Measurements from ENCODE around the gene FAM9A. TPM values are rescaled to one million over a fixed set of nuclear protein-coding genes. Genes with fewer than 3 reads are reported as not detected.
"Not testable (repeated sequence)": the region's sequence is repeated elsewhere in the genome, so short reads cannot be mapped to it uniquely, and the experiment has no call there.

The FAM9A gene
- total RNA-seq, 3 donors from 2014 or later, result not detected

GRCh38 chrX:8782595-8782994 is 18.6 kb downstream of the FAM9A start:
- no peak for TF ChIP-seq CTCF (IDR thresholded peaks at IDR 0.05)
- H3K4me1 ChIP-seq (ENCODE audit: low read depth), result no peaks in the 10 kb centered on the region

GRCh38 chrX:8781921-8782320 is 19.3 kb downstream of the FAM9A start:
- H3K4me3 ChIP-seq; intact Hi-C loops (cut with DNase I, micrococcal nuclease); H3K4me1 ChIP-seq (ENCODE audit: low read depth); DNase-seq; H3K36me3 ChIP-seq (ENCODE audit: low read depth); ATAC-seq; H3K9me3 ChIP-seq: not testable (repeated sequence)

More at GRCh38 chrX:8782595-8782994, 18.6 kb downstream of the FAM9A start:
- ATAC-seq, result no peak
- no peaks in the 10 kb centered on the region for H3K9me3 ChIP-seq
- intact Hi-C loops (cut with DNase I, micrococcal nuclease), result no loop called here
- H3K4me3 ChIP-seq, result no peak overlapping the region
- no peak for DNase-seq
- no peaks in the 10 kb centered on the region for H3K36me3 ChIP-seq (ENCODE audit: low read depth)

GRCh38 chrX:8773117-8773516 is 28.1 kb downstream of the FAM9A start:
- Histone ChIP-seq H3K36me3 (ENCODE audit: low read depth) (no peaks in the 10 kb centered on the region), H3K4me3 (no peak overlapping the region), H3K9me3 (no peaks in the 10 kb centered on the region), H3K4me1 (ENCODE audit: low read depth) (no peaks in the 10 kb centered on the region)
- DNase-seq (no peak), ATAC-seq (no peak)
- TF ChIP-seq CTCF (IDR thresholded peaks at IDR 0.05), result no peak
- intact Hi-C loops (cut with DNase I, micrococcal nuclease), result no loop called here

- Histone ChIP-seq H3K4me3 (no peak overlapping the region), H3K9me3 (no peaks in the 10 kb centered on the region), H3K36me3 (ENCODE audit: low read depth) (no peaks in the 10 kb centered on the region), H3K4me1 (ENCODE audit: low read depth) (no peaks in the 10 kb centered on the region)
- intact Hi-C loops (cut with DNase I, micrococcal nuclease), result no loop called here
- TF ChIP-seq CTCF (IDR thresholded peaks at IDR 0.05), result no peak
- DNase-seq (no peak), ATAC-seq (no peak)
Observed at GRCh38 chrX:8760021-8760420, 41.2 kb downstream of the FAM9A start.

- DNase-seq; H3K36me3 ChIP-seq (ENCODE audit: low read depth); ATAC-seq; H3K4me1 ChIP-seq (ENCODE audit: low read depth); H3K4me3 ChIP-seq; H3K9me3 ChIP-seq; intact Hi-C loops (cut with DNase I, micrococcal nuclease): not testable (repeated sequence)
Observed at GRCh38 chrX:8758706-8759105, 42.5 kb downstream of the FAM9A start.

- intact Hi-C loops (cut with DNase I, micrococcal nuclease); H3K4me3 ChIP-seq; H3K9me3 ChIP-seq; H3K4me1 ChIP-seq (ENCODE audit: low read depth); H3K36me3 ChIP-seq (ENCODE audit: low read depth); ATAC-seq; DNase-seq: not testable (repeated sequence)
Observed at GRCh38 chrX:8757609-8758389, 43.4 kb downstream of the FAM9A start.

GRCh38 chrX:8755813-8756212 is 45.4 kb downstream of the FAM9A start:
- intact Hi-C loops (cut with DNase I, micrococcal nuclease), result no loop called here
- H3K36me3 ChIP-seq (ENCODE audit: low read depth), result no peaks in the 10 kb centered on the region
- no peak overlapping the region for H3K4me3 ChIP-seq
- no peak for TF ChIP-seq CTCF (IDR thresholded peaks at IDR 0.05)
- no peaks in the 10 kb centered on the region for H3K4me1 ChIP-seq (ENCODE audit: low read depth)
- ATAC-seq (no peak), DNase-seq (no peak)
- no peaks in the 10 kb centered on the region for H3K9me3 ChIP-seq
